H54 (cell line): ENCODE data around the gene RHOC.
"Not testable (repeated sequence)": the region's sequence is repeated elsewhere in the genome, so short reads cannot be mapped to it uniquely, and the experiment has no call there.

Source experiments
- DNase-seq: peaks from one replicate; pipeline ENCODE4 v3.0.0; 2011; ENCODE audit warnings: low spot score, mixed read lengths; ENCODE audit not compliant: insufficient read length
- FAIRE-seq: peaks from 3 replicates; lab custom pipeline; 2011; peaks lifted over from hg19 to GRCh38; lab: Jason Lieb, UNC
- POLR2A ChIP-seq: IDR thresholded peaks from 2 replicates; pipeline ENCODE4 v1.6.1; 2011; ENCODE audit warnings: low read depth, mild to moderate bottlenecking, low read length

The RHOC gene

GRCh38 chr1:112722601-112723510, 15.9 kb upstream of the RHOC start:
- FAIRE-seq (no peak), DNase-seq (no peak)
- no peak for TF ChIP-seq POLR2A

GRCh38 chr1:112721966-112722524, 15.1 kb upstream of the RHOC start:
- DNase-seq, result no peak
- no peak for TF ChIP-seq POLR2A

GRCh38 chr1:112721294-112721693, 14.4 kb upstream of the RHOC start:
- DNase-seq, result not testable (repeated sequence)

More at GRCh38 chr1:112721966-112722524, 15.1 kb upstream of the RHOC start:
- FAIRE-seq, result no peak

GRCh38 chr1:112720800-112721199, 13.9 kb upstream of the RHOC start:
- no peak for FAIRE-seq
- no peak for DNase-seq
- TF ChIP-seq POLR2A, result no peak

More at GRCh38 chr1:112721294-112721693, 14.4 kb upstream of the RHOC start:
- FAIRE-seq, result not testable (repeated sequence)

- DNase-seq (no peak), FAIRE-seq (no peak)
- no peak for TF ChIP-seq POLR2A
Observed at GRCh38 chr1:112719706-112720105, 12.8 kb upstream of the RHOC start.

- no peak for TF ChIP-seq POLR2A
- FAIRE-seq (no peak), DNase-seq (peak; percentile 81)
Observed at GRCh38 chr1:112718691-112719418, 11.9 kb upstream of the RHOC start.

GRCh38 chr1:112717263-112717873, 10.4 kb upstream of the RHOC start:
- FAIRE-seq, result no peak
- no peak for TF ChIP-seq POLR2A
- no peak for DNase-seq

- peak; percentile 93 for DNase-seq
- peak; percentile 87 for FAIRE-seq
- no peak for TF ChIP-seq POLR2A
Observed at GRCh38 chr1:112716133-112716720, 9.3 kb upstream of the RHOC start.

GRCh38 chr1:112715264-112716053, 8.5 kb upstream of the RHOC start, which contains the start of gene PPM1J:
Gene PPM1J (minus strand): TSS chr1:112715332. CDS start chr1:112715301, 31 bp downstream.
- TF ChIP-seq POLR2A, result no peak
- FAIRE-seq, result no peak
- peak; percentile 93 for DNase-seq

- DNase-seq, result no peak
- TF ChIP-seq POLR2A, result no peak
- no peak for FAIRE-seq
Observed at GRCh38 chr1:112714313-112715263, 7.7 kb upstream of the RHOC start.

- DNase-seq (no peak), FAIRE-seq (no peak)
- TF ChIP-seq POLR2A, result no peak
Observed at GRCh38 chr1:112713466-112714312, 6.8 kb upstream of the RHOC start.
